HG02981 (cell line): ENCODE results near the gene AFF4.

Experiments
- ATAC-seq: cut with Tn5 transposase; IDR thresholded peaks from one replicate; pipeline ENCODE4 v1.9.1; 2021; ENCODE audit warnings: mild to moderate bottlenecking, moderate library complexity; ENCODE audit not compliant: unreplicated experiment

AFF4 gene

GRCh38 chr5:132887283-132887682, 76.2 kb downstream of the AFF4 start:
- no peak for ATAC-seq

GRCh38 chr5:132886064-132886823, 77.2 kb downstream of the AFF4 start:
- no peak for ATAC-seq

GRCh38 chr5:132884548-132884947, 78.9 kb downstream of the AFF4 start:
- ATAC-seq, result no peak

GRCh38 chr5:132883261-132883834, 80.1 kb downstream of the AFF4 start:
- ATAC-seq, result no peak

- no peak for ATAC-seq
Observed at GRCh38 chr5:132877938-132878337, 85.5 kb downstream of the AFF4 start.

GRCh38 chr5:132877466-132877865, 86.0 kb downstream of the AFF4 start:
- ATAC-seq, result no peak

- no peak for ATAC-seq
Observed at GRCh38 chr5:132876020-132876759, 87.2 kb downstream of the AFF4 start.

- ATAC-seq, result no peak
Observed at GRCh38 chr5:132873930-132874271, 89.5 kb downstream of the AFF4 start.

GRCh38 chr5:132873119-132873929, 90.1 kb downstream of the AFF4 start, which contains the start of gene LEAP2:
Gene LEAP2 (plus strand): TSS chr5:132873668. CDS start chr5:132873695, 27 bp downstream.
- no peak for ATAC-seq

- no peak for ATAC-seq
Observed at GRCh38 chr5:132872788-132873118, 90.7 kb downstream of the AFF4 start.

- ATAC-seq, result no peak
Observed at GRCh38 chr5:132871459-132872284, 91.8 kb downstream of the AFF4 start.

- no peak for ATAC-seq
Observed at GRCh38 chr5:132870801-132871200, 92.6 kb downstream of the AFF4 start.

- no peak for ATAC-seq
Observed at GRCh38 chr5:132868754-132869153, 94.7 kb downstream of the AFF4 start.

GRCh38 chr5:132867046-132867451, 96.4 kb downstream of the AFF4 start:
- peak; percentile 15 for ATAC-seq

GRCh38 chr5:132866342-132867045, 96.9 kb downstream of the AFF4 start, which contains the start of the genes GDF9 and UQCRQ:
Gene GDF9 (minus strand): TSS chr5:132866469. CDS start chr5:132864533, 1,936 bp downstream.
Gene UQCRQ (plus strand): TSS chr5:132866642. CDS start chr5:132866882, 240 bp downstream.
- peak; percentile 99 for ATAC-seq

- ATAC-seq, result peak; percentile 10
Observed at GRCh38 chr5:132865668-132866341, 97.6 kb downstream of the AFF4 start.

- no peak for ATAC-seq
Observed at GRCh38 chr5:132860742-132861141, 102.7 kb downstream of the AFF4 start.

- no peak for ATAC-seq
Observed at GRCh38 chr5:132859889-132860437, 103.5 kb downstream of the AFF4 start.

- no peak for ATAC-seq
Observed at GRCh38 chr5:132856011-132856410, 107.4 kb downstream of the AFF4 start.
